ENCODE results near the gene TNS4. TPM values are rescaled to one million over a fixed set of nuclear protein-coding genes. Genes with fewer than 3 reads are reported as not detected.

The TNS4 gene
- total RNA-seq, 1 experiment from 2014 or later: 127 TPM

GRCh38 chr17:40462343-40463121, 38.9 kb downstream of the TNS4 start:
- DNase-seq (peak; percentile 1), ATAC-seq (peak; percentile 1; the same call in 1 of the 2 replicates)

DNA sequence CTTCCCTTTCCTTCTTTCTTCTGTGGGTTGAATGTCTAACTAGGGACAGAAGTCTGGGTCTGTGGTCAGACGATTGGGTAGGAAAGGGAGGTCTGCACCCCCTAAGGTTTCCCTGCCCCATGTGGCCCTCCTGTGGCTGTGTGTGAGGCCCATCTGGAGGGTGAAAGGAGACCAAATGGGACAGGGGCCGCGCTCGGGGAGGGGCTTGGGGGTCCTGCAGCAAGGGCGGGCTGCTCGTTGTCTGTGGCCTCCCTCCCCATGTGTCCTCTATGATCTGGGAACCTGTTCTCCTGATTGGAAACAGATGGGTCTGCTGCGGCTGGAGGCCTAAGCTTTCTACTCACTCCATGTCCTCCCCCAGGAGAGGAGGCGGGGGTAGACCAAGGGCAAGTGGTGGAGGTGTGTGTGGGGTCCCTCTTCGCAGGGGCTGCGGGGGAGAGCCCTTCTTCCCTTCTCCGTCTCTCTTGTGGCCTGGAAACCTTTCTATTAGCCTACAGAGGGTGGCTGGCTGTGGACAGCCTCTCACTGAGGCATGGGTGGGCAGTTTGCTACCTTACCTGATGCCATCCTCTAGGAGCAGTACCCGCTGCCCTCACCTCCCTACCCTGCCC, 39.6 kb downstream of the TNS4 start:
- Histone ChIP-seq H3K36me3 (ENCODE audit: low read depth, low read length) (peaks cover 8% of the 10 kb centered on the region), H3F3A (ENCODE audit: low read length, unreplicated experiment) (peaks cover 6% of the 10 kb centered on the region), H4K20me1 (ENCODE audit: low read length) (no peaks in the 10 kb centered on the region), H3K4me1 (ENCODE audit: insufficient read depth, low read length) (no peaks in the 10 kb centered on the region), H3K9me3 (ENCODE audit: low read length) (no peaks in the 10 kb centered on the region), H3K79me2 (ENCODE audit: low read length) (no peaks in the 10 kb centered on the region), H3K9ac (ENCODE audit: low read length) (no peak overlapping the region), H2AFZ (ENCODE audit: low read length) (no peak overlapping the region), H3K27me3 (ENCODE audit: low read length) (no peaks in the 10 kb centered on the region), H3K27ac (ENCODE audit: low read length) (no peak overlapping the region), H3K4me2 (ENCODE audit: low read length) (no peak overlapping the region), H3K9me2 (replicated peaks; ENCODE audit: low read length) (no peaks in the 10 kb centered on the region), H3K4me3 (ENCODE audit: low read length) (no peak overlapping the region)
- peak; percentile 1; the same call in 1 of the 2 replicates for ATAC-seq
- BruUV-seq (replicated peaks): no TSS peak
- TF ChIP-seq EZH2phosphoT487 (IDR thresholded peaks at IDR 0.05; ENCODE audit: borderline replicate concordance, low read length) (no peak), EZH2 (IDR thresholded peaks at IDR 0.05; ENCODE audit: low read length, unreplicated experiment) (no peak), CTCF (conservative IDR thresholded peaks at IDR 0.05; ENCODE audit: low read depth, low read length) (no peak)
- peak; percentile 3 for DNase-seq
- CTCF ChIA-PET: no interaction called here
- POLR2A ChIA-PET (ENCODE audit: unreplicated experiment): no interaction called here
- intact Hi-C loops (cut with micrococcal nuclease): no loop called here

More at GRCh38 chr17:40462343-40463121, 38.9 kb downstream of the TNS4 start:
- H3K4me3 ChIP-seq (ENCODE audit: low read length): no peak overlapping the region
- TF ChIP-seq EZH2 (IDR thresholded peaks at IDR 0.05; ENCODE audit: low read length, unreplicated experiment): no peak
- no peak for TF ChIP-seq CTCF (conservative IDR thresholded peaks at IDR 0.05; ENCODE audit: low read depth, low read length)
- TF ChIP-seq EZH2phosphoT487 (IDR thresholded peaks at IDR 0.05; ENCODE audit: borderline replicate concordance, low read length): no peak
- H3K4me2 ChIP-seq (ENCODE audit: low read length): no peak overlapping the region
- peaks cover 6% of the 10 kb centered on the region for H3F3A ChIP-seq (ENCODE audit: low read length, unreplicated experiment)
- intact Hi-C loops (cut with micrococcal nuclease): no loop called here
- no peak overlapping the region for H3K9ac ChIP-seq (ENCODE audit: low read length)
- ChIA-PET CTCF (no interaction called here), POLR2A (ENCODE audit: unreplicated experiment) (no interaction called here)
- H3K79me2 ChIP-seq (ENCODE audit: low read length): no peaks in the 10 kb centered on the region
- H3K9me2 ChIP-seq (replicated peaks; ENCODE audit: low read length): no peaks in the 10 kb centered on the region
- no peaks in the 10 kb centered on the region for H3K9me3 ChIP-seq (ENCODE audit: low read length)
- no peaks in the 10 kb centered on the region for H3K4me1 ChIP-seq (ENCODE audit: insufficient read depth, low read length)
- H3K27me3 ChIP-seq (ENCODE audit: low read length): no peaks in the 10 kb centered on the region
- H4K20me1 ChIP-seq (ENCODE audit: low read length): no peaks in the 10 kb centered on the region
- BruUV-seq (replicated peaks): no TSS peak
- peaks cover 4% of the 10 kb centered on the region for H3K36me3 ChIP-seq (ENCODE audit: low read depth, low read length)
- H3K27ac ChIP-seq (ENCODE audit: low read length): no peak overlapping the region
- no peak overlapping the region for H2AFZ ChIP-seq (ENCODE audit: low read length)
